Measurements from ENCODE around the gene C1orf185. TPM values are rescaled to one million over a fixed set of nuclear protein-coding genes. Genes with fewer than 3 reads are reported as not detected.
A peak's percentile ranks its signal among the peaks of the same experiment; 100 is the strongest.

C1orf185 gene
- polyA plus RNA-seq, 1 of the 3 experiments (the other 2 are of a cell fraction): not detected

DNA sequence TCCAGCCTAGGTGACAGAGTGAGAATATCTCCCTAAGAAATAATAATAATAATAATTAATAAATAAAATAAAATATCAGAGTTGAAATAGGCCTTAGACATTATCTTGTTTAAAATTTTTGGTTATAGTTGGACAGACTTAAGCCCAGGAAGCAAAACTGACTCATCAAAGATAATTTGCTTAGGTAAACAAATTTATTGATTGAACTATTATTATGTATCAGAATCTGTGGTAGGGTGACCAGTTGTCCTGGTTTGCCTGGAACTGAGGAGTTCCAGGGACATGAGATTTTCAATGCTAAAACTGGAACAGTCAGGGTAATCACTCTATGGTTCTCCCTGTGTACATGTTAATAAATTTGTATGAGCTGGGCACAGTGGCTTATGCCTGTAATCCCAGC lies 86.2 kb downstream of the C1orf185 start:
- no peak overlapping the region for H2AFZ ChIP-seq (ENCODE audit: low read depth)
- H3K9me2 ChIP-seq: no peaks in the 10 kb centered on the region
- no peak overlapping the region for H3K4me3 ChIP-seq (ENCODE audit: low read depth in 2 of 2, low read length in 1 of 2)

DNA sequence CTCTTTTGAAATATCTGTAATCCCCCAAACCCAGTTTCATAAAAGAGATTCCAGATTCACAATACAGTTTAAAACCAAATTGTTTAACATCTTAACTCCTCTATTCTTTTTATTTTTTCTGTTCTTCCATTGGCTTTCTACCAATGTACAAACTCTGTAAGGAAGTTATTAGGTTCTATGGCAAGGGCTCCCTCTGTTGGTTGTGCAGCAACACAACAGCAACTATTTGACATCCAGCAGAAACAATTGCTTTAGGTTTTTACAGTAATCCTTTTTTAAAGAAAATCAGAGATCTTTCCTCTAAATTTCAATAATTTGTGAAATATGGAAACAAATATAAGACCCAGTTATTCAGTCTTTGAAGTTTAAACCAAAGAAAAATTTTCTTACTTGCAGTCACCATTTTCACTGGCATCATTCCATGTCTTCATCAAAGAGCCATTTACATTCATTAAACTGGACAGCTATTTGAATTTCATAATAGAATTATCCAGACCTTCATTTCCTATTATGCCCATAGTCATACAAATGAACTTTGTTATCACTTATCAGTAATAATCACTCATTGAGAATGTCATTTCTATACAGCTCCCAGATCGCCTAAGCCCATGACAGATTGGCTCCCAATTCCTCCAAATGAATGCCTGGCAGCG lies 87.5 kb downstream of the C1orf185 start:
- H2AFZ ChIP-seq (ENCODE audit: low read depth): 0 out of 2 replicates have a peak overlapping the region, but pooled peaks have one; percentile 45
- H3K79me2 ChIP-seq (ENCODE audit: insufficient read depth): no peaks in the 10 kb centered on the region
- no peaks in the 10 kb centered on the region for H4K20me1 ChIP-seq (ENCODE audit: insufficient read depth)
- peak; percentile 93 for TF ChIP-seq RAD21 (IDR thresholded peaks at IDR 0.05; ENCODE audit: low read length)
- TF ChIP-seq GABPA (IDR thresholded peaks at IDR 0.05; ENCODE audit: low read depth): no peak
- TF ChIP-seq, protein P1, sequence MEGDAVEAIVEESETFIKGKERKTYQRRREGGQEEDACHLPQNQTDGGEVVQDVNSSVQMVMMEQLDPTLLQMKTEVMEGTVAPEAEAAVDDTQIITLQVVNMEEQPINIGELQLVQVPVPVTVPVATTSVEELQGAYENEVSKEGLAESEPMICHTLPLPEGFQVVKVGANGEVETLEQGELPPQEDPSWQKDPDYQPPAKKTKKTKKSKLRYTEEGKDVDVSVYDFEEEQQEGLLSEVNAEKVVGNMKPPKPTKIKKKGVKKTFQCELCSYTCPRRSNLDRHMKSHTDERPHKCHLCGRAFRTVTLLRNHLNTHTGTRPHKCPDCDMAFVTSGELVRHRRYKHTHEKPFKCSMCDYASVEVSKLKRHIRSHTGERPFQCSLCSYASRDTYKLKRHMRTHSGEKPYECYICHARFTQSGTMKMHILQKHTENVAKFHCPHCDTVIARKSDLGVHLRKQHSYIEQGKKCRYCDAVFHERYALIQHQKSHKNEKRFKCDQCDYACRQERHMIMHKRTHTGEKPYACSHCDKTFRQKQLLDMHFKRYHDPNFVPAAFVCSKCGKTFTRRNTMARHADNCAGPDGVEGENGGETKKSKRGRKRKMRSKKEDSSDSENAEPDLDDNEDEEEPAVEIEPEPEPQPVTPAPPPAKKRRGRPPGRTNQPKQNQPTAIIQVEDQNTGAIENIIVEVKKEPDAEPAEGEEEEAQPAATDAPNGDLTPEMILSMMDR (IDR thresholded peaks at IDR 0.05): peak; percentile 99
- TF ChIP-seq, protein P2, sequence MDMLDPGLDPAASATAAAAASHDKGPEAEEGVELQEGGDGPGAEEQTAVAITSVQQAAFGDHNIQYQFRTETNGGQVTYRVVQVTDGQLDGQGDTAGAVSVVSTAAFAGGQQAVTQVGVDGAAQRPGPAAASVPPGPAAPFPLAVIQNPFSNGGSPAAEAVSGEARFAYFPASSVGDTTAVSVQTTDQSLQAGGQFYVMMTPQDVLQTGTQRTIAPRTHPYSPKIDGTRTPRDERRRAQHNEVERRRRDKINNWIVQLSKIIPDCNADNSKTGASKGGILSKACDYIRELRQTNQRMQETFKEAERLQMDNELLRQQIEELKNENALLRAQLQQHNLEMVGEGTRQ (IDR thresholded peaks at IDR 0.05; ENCODE audit: borderline replicate concordance, low read depth, low read length): no peak
- TF ChIP-seq SMC3 (IDR thresholded peaks at IDR 0.05; ENCODE audit: low read depth, low read length): peak; percentile 83
- TF ChIP-seq NRF1 (IDR thresholded peaks at IDR 0.05; ENCODE audit: low read depth, low read length): 0 out of 2 replicates have a peak, but pooled peaks have one; percentile 10
- TF ChIP-seq YY1 (IDR thresholded peaks at IDR 0.05; ENCODE audit: low read depth): no peak
- peak; percentile 45; the same call in 1 of the 2 replicates for TF ChIP-seq NFIC (IDR thresholded peaks at IDR 0.05; ENCODE audit: borderline replicate concordance)
- H3K27ac ChIP-seq (ENCODE audit: low read depth in 2 of 2, low read length in 1 of 2): no peak overlapping the region
- peak; percentile 59 for DNase-seq
- no peak overlapping the region for H3K4me2 ChIP-seq
- POLR2A ChIA-PET: no interaction called here
- no peak overlapping the region for H3K9ac ChIP-seq
- no peaks in the 10 kb centered on the region for H3K4me1 ChIP-seq (ENCODE audit: control insufficient read depth in 1 of 2, insufficient read depth in 2 of 2, low read depth in 1 of 2, low read length in 1 of 2)
- no peaks in the 10 kb centered on the region for H3K36me3 ChIP-seq (replicated peaks in 1 of 2; ENCODE audit: control insufficient read depth in 1 of 2, insufficient read depth in 2 of 2, low read length in 1 of 2)
- no peak overlapping the region; a peak in 1 of 4 replicates for H3K4me3 ChIP-seq (ENCODE audit: low read depth in 2 of 2, low read length in 1 of 2)
- no peaks in the 10 kb centered on the region for H3K27me3 ChIP-seq (ENCODE audit: insufficient read depth)
- no peaks in the 10 kb centered on the region for H3K9me2 ChIP-seq
- CTCF ChIA-PET: interaction anchor here (0.6 to 7.4 kb wide), 60 partner anchors 12 to 816 kb away, joined by 3 to 109 read pairs (median 4); partner anchors contain the start of gene FAF1
- H3F3A ChIP-seq (replicated peaks; ENCODE audit: insufficient read depth): no peaks in the 10 kb centered on the region
- H3K9me3 ChIP-seq: no peaks in the 10 kb centered on the region
- 31% methylated on average over 2 of the region's 2 CpGs for WGBS (ENCODE audit: low lambda C conversion rate)

More for the DNA sequence above, 86.2 kb downstream of the C1orf185 start:
- TF ChIP-seq FOXM1 (IDR thresholded peaks at IDR 0.05; ENCODE audit: low read depth) (no peak), NRF1 (IDR thresholded peaks at IDR 0.05; ENCODE audit: low read depth, low read length) (no peak), TAF1 (IDR thresholded peaks at IDR 0.05; ENCODE audit: borderline replicate concordance, low read depth, low read length) (no peak), GABPA (IDR thresholded peaks at IDR 0.05; ENCODE audit: low read depth) (no peak), JUND (IDR thresholded peaks at IDR 0.05) (no peak), RAD21 (IDR thresholded peaks at IDR 0.05; ENCODE audit: low read length) (no peak), SIN3A (IDR thresholded peaks at IDR 0.05; ENCODE audit: borderline replicate concordance, low read depth, low read length) (no peak)
- TF ChIP-seq, protein P2 (IDR thresholded peaks at IDR 0.05; ENCODE audit: borderline replicate concordance, low read depth, low read length): no peak
- TF ChIP-seq, protein P3, sequence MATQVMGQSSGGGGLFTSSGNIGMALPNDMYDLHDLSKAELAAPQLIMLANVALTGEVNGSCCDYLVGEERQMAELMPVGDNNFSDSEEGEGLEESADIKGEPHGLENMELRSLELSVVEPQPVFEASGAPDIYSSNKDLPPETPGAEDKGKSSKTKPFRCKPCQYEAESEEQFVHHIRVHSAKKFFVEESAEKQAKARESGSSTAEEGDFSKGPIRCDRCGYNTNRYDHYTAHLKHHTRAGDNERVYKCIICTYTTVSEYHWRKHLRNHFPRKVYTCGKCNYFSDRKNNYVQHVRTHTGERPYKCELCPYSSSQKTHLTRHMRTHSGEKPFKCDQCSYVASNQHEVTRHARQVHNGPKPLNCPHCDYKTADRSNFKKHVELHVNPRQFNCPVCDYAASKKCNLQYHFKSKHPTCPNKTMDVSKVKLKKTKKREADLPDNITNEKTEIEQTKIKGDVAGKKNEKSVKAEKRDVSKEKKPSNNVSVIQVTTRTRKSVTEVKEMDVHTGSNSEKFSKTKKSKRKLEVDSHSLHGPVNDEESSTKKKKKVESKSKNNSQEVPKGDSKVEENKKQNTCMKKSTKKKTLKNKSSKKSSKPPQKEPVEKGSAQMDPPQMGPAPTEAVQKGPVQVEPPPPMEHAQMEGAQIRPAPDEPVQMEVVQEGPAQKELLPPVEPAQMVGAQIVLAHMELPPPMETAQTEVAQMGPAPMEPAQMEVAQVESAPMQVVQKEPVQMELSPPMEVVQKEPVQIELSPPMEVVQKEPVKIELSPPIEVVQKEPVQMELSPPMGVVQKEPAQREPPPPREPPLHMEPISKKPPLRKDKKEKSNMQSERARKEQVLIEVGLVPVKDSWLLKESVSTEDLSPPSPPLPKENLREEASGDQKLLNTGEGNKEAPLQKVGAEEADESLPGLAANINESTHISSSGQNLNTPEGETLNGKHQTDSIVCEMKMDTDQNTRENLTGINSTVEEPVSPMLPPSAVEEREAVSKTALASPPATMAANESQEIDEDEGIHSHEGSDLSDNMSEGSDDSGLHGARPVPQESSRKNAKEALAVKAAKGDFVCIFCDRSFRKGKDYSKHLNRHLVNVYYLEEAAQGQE (IDR thresholded peaks at IDR 0.05; ENCODE audit: low read depth, low read length): no peak
- TF ChIP-seq, protein P4, sequence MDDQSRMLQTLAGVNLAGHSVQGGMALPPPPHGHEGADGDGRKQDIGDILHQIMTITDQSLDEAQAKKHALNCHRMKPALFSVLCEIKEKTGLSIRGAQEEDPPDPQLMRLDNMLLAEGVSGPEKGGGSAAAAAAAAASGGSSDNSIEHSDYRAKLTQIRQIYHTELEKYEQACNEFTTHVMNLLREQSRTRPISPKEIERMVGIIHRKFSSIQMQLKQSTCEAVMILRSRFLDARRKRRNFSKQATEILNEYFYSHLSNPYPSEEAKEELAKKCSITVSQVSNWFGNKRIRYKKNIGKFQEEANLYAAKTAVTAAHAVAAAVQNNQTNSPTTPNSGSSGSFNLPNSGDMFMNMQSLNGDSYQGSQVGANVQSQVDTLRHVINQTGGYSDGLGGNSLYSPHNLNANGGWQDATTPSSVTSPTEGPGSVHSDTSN (IDR thresholded peaks at IDR 0.05): no peak
- no peaks in the 10 kb centered on the region for H3K4me1 ChIP-seq (ENCODE audit: control insufficient read depth in 1 of 2, insufficient read depth in 2 of 2, low read depth in 1 of 2, low read length in 1 of 2)
- no peaks in the 10 kb centered on the region for H3K36me3 ChIP-seq (replicated peaks in 1 of 2; ENCODE audit: control insufficient read depth in 1 of 2, insufficient read depth in 2 of 2, low read length in 1 of 2)
- DNase-seq: no peak
- H3K79me2 ChIP-seq (ENCODE audit: insufficient read depth): no peaks in the 10 kb centered on the region
- H3K9me3 ChIP-seq: no peaks in the 10 kb centered on the region
- ChIA-PET CTCF (interaction anchor here (0.9 to 7.4 kb wide), 20 partner anchors 13 to 483 kb away, joined by 3 to 109 read pairs (median 5); no protein-coding TSS in a partner anchor), POLR2A (no interaction called here)
- H4K20me1 ChIP-seq (ENCODE audit: insufficient read depth): no peaks in the 10 kb centered on the region
- no peak overlapping the region for H3K9ac ChIP-seq
- no peaks in the 10 kb centered on the region for H3F3A ChIP-seq (replicated peaks; ENCODE audit: insufficient read depth)
- no peak overlapping the region for H3K4me2 ChIP-seq
- no peaks in the 10 kb centered on the region for H3K27me3 ChIP-seq (ENCODE audit: insufficient read depth)
- H3K27ac ChIP-seq (ENCODE audit: low read depth in 2 of 2, low read length in 1 of 2): no peak overlapping the region
